Measurements from ENCODE around the gene RCOR3. TPM values are rescaled to one million over a fixed set of nuclear protein-coding genes. Genes with fewer than 3 reads are reported as not detected.

RCOR3 gene
- total and polyA plus RNA-seq, 8 donors: 19.0 to 34.6 (median 25.5) TPM

GRCh38 chr1:211292411-211292810 is 33.2 kb downstream of the RCOR3 start:
- ATAC-seq: no peak
- intact Hi-C loops (cut with DNase I): no loop called here
- TF ChIP-seq, protein P1, sequence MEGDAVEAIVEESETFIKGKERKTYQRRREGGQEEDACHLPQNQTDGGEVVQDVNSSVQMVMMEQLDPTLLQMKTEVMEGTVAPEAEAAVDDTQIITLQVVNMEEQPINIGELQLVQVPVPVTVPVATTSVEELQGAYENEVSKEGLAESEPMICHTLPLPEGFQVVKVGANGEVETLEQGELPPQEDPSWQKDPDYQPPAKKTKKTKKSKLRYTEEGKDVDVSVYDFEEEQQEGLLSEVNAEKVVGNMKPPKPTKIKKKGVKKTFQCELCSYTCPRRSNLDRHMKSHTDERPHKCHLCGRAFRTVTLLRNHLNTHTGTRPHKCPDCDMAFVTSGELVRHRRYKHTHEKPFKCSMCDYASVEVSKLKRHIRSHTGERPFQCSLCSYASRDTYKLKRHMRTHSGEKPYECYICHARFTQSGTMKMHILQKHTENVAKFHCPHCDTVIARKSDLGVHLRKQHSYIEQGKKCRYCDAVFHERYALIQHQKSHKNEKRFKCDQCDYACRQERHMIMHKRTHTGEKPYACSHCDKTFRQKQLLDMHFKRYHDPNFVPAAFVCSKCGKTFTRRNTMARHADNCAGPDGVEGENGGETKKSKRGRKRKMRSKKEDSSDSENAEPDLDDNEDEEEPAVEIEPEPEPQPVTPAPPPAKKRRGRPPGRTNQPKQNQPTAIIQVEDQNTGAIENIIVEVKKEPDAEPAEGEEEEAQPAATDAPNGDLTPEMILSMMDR (IDR thresholded peaks at IDR 0.05): no peak
- Histone ChIP-seq H3K27me3 (no peaks in the 10 kb centered on the region), H3K9me3 (no peaks in the 10 kb centered on the region), H3K4me3 (no peak overlapping the region), H3K36me3 (peaks cover 0 to 44% (median 8%) of the 10 kb centered on the region in 3 donors), H3K27ac (no peak overlapping the region), H3K4me1 (peaks cover 0 to 2% (median 0%) of the 10 kb centered on the region in 3 donors)
- WGBS, 2 donors: 85 to 95% methylated on average over 2 of the region's 2 CpGs
- no peak for DNase-seq
- FAIRE-seq: no peak

DNA sequence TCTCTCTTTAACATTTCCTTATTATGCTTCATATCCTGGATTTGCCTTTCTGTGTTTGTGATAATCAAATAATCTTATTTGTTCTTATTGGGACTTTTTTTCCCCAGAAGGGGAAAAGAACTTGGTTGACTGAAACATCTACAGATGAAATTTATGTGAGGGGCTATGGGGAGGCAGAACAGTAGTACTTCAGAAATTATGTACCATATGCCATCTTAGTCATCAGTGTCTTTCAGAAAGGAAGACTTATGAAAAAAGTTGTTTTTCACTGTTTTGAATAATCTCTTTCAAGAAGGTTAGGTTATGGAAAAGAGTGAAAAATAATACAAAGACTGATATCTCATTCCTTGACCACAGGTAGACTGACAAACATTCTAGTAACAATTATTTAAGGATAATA is 37.2 kb downstream of the RCOR3 start:
- H3K36me3 ChIP-seq: peaks cover 0 to 21% (median 3%) of the 10 kb centered on the region in 3 donors
- intact Hi-C loops (cut with DNase I): no loop called here
- H3K4me1 ChIP-seq: peaks cover 0 to 3% (median 0%) of the 10 kb centered on the region in 3 donors
- H3K9me3 ChIP-seq: no peaks in the 10 kb centered on the region
- H3K27ac ChIP-seq: no peak overlapping the region
- no peak for ATAC-seq
- TF ChIP-seq, protein P1 (IDR thresholded peaks at IDR 0.05): no peak
- no peak for FAIRE-seq
- H3K27me3 ChIP-seq: no peaks in the 10 kb centered on the region
- H3K4me3 ChIP-seq: no peak overlapping the region
- no peak for DNase-seq

GRCh38 chr1:211305044-211305443 is 45.9 kb downstream of the RCOR3 start:
- DNase-seq (no peak), ATAC-seq (peak in 3 of 4 donors; percentile 18 to 55 (median 41)), FAIRE-seq (no peak)
- Histone ChIP-seq H3K4me1 (peaks cover 0 to 5% (median 0%) of the 10 kb centered on the region in 3 donors), H3K27ac (no peak overlapping the region), H3K9me3 (no peaks in the 10 kb centered on the region), H3K36me3 (peaks cover 0 to 3% (median 0%) of the 10 kb centered on the region in 3 donors), H3K4me3 (no peak overlapping the region), H3K27me3 (no peaks in the 10 kb centered on the region)
- intact Hi-C loops (cut with DNase I): no loop called here
- 91 to 92% methylated on average over 3 of the region's 3 CpGs for WGBS, 2 donors
- TF ChIP-seq, protein P1 (IDR thresholded peaks at IDR 0.05): no peak

DNA sequence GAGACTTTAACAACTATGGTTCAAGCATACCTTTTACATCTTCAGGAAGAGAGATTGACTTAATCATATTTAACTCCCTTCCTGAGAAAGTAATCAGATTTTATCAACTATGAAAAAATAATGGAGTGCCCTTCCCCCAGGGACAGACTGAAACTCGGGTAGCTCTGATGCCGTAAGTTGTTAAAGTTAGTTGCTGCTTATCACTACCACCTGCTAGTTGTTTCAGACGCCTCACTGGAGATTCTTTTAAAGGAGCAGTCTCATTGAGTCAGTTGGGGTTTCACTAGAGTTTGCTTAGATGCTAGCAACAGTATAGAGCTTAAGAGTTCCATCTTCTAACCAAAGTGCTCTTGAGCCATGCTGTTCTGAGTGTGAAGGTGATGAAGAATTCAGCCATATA is 50.5 kb downstream of the RCOR3 start:
- TF ChIP-seq, protein P1 (IDR thresholded peaks at IDR 0.05): no peak

GRCh38 chr1:211313392-211313791 is 54.2 kb downstream of the RCOR3 start:
- TF ChIP-seq, protein P1 (IDR thresholded peaks at IDR 0.05): no peak
- Histone ChIP-seq H3K9me3 (no peaks in the 10 kb centered on the region), H3K27ac (no peak overlapping the region), H3K36me3 (peaks cover 0 to 23% (median 8%) of the 10 kb centered on the region in 3 donors), H3K4me1 (no peaks in the 10 kb centered on the region), H3K27me3 (no peaks in the 10 kb centered on the region), H3K4me3 (no peak overlapping the region)
- FAIRE-seq: no peak
- intact Hi-C loops (cut with DNase I): no loop called here
- no peak for DNase-seq
- no peak for ATAC-seq
- 91 to 93% methylated on average over 11 of the region's 11 CpGs for WGBS, 2 donors

More for the DNA sequence above, 50.5 kb downstream of the RCOR3 start:
- no peak for DNase-seq
- ATAC-seq: no peak
- no peaks in the 10 kb centered on the region for H3K9me3 ChIP-seq
- H3K27ac ChIP-seq: no peak overlapping the region
- FAIRE-seq: no peak
- no peak overlapping the region for H3K4me3 ChIP-seq
- H3K4me1 ChIP-seq: no peaks in the 10 kb centered on the region
- WGBS, 2 donors: 40 to 52% methylated on average over 3 of the region's 3 CpGs
- no peaks in the 10 kb centered on the region for H3K27me3 ChIP-seq
- peaks cover 0 to 20% (median 8%) of the 10 kb centered on the region in 3 donors for H3K36me3 ChIP-seq
- intact Hi-C loops (cut with DNase I): no loop called here

Data from pancreas (tissue), 10 donors.